Pulmonary artery endothelial cell (primary cell): ENCODE data around the gene NMUR1. TPM values are rescaled to one million over a fixed set of nuclear protein-coding genes. Genes with fewer than 3 reads are reported as not detected.

Experiments
- DNase-seq: peaks from one replicate; pipeline ENCODE4 v3.0.0-alpha.2; 2011; ENCODE audit warnings: low read depth, low spot score
- total RNA-seq: library from RNA; depleted of rRNA; stranded (reverse); fragments of >200 nt; gene quantifications from 2 replicates; pipeline ENCODE4 v1.2.3, GENCODE V29; 2014

The NMUR1 gene
- total RNA-seq, 1 donor from 2014 or later = not detected

DNA sequence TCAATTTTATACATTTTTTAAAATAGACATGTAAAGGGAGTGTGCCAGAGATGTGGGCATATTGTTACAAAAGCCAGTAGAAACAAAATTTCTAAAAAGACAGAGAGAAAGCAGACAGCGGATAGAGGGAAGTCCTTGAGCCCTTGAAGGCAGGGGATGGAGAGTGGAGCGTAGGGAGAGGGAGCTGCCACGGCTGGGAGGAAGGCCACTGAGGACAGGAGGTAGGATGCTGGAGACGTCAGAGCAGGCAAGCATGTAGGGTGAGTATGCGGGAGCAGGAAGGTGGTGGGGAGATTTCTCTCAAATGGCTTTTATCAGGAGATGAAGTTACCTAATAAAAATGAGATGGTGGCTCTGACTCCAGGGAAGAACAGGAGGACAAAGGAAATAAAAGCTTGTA lies 41.9 kb downstream of the NMUR1 start:
- no peak for DNase-seq

DNA sequence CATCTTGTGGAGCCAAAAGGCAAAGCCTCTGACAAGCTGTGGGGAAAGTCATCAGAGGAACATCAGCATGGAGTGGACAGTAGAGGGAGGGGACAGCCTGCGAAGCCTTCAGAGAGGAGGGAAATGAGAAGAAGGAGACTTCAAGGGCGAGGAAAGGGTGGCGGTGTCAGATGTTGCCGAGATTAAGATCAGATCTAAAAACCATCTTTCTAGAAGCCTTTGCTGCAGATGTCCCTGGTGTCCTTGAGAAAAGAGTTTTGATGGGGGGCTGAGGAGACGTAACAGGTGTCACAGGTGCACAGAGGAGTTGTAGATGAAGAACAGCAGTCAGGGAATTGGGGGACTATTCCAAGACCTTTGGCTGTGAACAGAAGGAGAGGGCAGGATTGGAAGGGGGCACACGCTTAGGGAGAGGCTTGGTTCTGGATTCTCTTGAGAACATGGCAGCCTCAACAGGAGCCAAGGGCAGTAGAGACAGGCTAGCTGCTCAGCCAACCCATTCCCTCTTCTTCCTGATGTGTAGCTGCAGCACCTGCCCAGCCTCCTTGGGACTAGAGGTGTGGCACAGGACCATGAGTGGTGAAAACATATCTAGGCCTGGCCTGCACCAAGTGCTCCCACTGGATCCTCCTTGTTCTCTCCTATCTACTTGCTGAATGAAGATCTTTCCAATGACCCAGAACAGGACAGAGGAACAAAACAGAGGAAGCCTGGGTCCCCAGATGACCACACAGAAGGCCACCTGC lies 43.2 kb downstream of the NMUR1 start:
- DNase-seq = no peak

DNA sequence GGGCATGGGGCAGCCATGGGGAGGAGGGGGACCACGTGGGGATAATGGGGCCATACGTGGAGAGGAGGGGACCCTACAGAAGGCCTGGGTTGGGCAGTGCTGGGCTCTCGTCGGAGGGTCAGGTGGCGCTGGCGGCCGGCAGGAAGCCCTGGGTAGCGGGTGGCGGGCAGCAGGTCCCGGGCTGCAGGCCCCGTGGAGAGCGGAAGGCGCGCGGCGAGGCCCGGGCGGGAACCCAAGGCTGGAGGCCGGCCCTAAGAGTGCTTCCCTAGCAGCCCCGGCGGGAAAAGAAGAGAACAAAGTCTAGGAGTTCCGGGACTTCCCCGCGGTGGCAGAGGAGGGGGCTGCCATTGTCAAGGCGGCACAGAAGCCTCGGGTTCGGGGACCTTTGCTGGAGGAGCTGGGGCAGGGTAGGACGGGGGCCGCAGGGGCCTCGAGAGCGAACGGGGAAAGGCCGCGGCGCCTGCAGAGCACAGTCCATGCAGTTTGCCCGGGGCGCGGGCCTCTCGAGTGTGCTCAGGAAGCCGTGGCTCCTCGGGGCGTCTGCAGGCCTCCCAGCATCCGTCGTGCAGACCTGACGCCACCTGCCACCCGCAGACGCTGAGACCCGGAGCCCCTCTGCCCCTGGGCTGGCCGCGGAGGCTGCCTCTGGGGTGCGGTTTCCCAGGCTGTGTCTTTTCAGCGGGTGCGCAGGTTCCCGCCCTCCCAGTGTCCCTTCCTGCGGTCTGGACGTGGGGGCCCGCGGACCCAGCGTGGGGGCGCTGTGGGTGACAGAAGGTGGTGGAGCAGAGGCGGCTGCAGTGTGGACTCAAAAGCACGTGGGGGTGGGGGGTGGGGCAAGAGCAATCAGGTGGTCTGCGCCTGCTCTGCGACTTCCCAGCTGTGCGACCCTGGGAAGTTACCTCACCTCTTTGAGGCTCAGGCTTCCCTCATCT lies 46.6 kb downstream of the NMUR1 start:
- DNase-seq = no peak

DNA sequence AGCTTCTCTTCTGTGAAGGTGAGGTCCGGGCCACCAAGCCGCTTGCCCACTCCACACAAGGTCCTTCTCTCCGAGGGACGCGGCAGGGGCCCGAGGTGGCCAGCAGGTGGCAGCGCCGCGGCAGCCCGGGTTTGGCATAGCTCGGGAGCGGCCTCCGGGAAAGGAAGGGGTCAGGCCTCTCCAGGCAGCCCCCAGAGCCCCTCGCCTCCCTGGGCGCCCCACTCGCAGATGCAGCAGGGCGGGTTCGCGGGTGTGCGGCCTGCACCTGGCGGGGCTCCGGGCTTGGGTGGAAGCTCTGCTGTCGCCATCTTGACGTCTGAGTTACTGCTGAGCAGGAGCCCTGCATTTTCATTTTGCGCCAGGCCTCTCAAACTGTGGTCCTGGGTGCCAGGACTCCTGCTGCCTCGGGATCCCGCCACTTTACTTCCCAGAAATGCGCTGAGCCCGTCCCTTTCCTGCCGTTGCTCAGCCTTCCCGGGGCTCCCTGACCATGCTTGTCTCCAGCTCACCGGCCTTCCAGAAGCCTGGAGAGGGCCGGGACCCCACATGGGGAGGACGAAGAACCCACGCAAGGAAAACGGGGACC lies 47.3 kb downstream of the NMUR1 start:
- DNase-seq = no peak

- no peak for DNase-seq
Observed at GRCh38 chr2:231480781-231481180, 49.5 kb downstream of the NMUR1 start.

DNA sequence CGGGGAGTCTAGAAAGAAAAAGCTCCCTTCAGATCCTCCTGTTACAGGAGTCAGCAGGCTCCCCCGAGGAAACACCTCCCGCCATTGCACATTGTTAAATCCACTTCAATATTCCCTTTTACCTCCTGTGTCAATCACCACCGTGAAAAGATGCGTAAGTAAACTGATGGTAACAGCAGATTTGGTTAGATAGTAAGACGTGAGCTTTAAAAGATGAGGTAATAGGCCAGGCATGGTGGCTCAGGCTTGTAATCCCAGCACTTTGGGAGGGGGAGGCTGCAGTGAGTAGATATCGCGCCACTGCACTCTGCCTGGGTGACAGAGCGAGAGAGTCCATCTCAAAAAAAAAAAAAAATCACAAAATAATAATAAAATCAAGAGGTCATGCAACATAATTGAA lies 50.8 kb downstream of the NMUR1 start:
- no peak for DNase-seq

DNA sequence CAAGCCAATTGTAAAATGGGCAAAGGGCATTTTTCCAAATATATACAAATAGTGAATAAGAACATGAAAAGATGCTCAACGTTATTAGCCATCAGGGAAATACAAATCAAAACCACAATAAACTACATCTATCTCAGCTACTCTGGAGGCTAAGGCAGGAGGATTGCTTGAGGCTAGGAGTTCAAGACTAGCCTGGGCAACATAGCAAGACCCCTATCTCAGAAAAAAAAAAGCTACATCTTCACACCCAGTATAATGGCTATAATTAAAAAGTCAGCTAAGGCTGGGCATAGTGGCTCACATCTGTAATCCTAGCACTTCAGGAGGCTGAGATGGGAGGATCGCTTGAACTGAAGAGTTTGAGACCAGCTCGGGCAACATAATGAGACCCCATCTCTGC lies 53.3 kb downstream of the NMUR1 start:
- DNase-seq = no peak

DNA sequence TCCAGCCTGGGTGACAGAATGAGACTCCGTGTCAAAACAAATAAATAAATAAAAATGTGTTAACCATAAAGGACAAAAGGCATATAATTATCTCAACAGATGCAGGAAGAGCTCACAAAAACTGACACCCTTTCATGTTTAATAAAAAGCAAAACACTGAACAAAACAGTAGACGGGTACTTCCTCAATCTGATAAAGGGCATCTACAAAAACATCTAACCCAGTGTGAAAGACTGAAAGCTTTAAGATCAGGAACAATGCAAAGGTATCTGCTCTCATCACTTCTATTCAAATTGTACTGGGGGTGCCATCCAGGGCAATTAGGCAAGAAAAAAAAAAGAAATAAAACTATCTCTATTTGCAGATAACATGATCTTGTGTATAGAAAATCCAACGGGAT lies 54.3 kb downstream of the NMUR1 start:
- DNase-seq = no peak

Other genes with a start within 250 kb of the NMUR1 start
- gene B3GNT7, start 134.7 kb downstream of the NMUR1 start, total RNA-seq = 0.26 and 0.49 TPM in 2 replicates
- 409 and 566 TPM in 2 replicates for gene NCL, start 66.0 kb downstream of the NMUR1 start, total RNA-seq
- not detected in 2 replicates for gene TEX44, start 62.4 kb upstream of the NMUR1 start, total RNA-seq
- 1,274 and 1,552 TPM in 2 replicates for gene PTMA, start 178.1 kb upstream of the NMUR1 start, total RNA-seq